GM23248 (cell line): Measurements from ENCODE around the gene RAF1. TPM values are rescaled to one million over a fixed set of nuclear protein-coding genes. Genes with fewer than 3 reads are reported as not detected.

Experiments used
- DNase-seq: peaks from one replicate; pipeline ENCODE4 v3.0.0-alpha.2; 2015
- H2AFZ ChIP-seq: fragments of 200-600 bp; sonication (generic); 2 replicates; pipeline ENCODE4 v1.6.1; 2016; ENCODE audit warnings: antibody characterized with exemption
- H3F3A ChIP-seq: fragments of 200-600 bp; sonication (generic); 2 replicates; pipeline ENCODE4 v1.6.1; 2016; ENCODE audit warnings: mild to moderate bottlenecking, antibody characterized with exemption, mixed run types; ENCODE audit not compliant: insufficient read depth
- H3K27ac ChIP-seq: fragments of 200-600 bp; sonication (generic); 2 replicates; pipeline ENCODE4 v1.5.1; 2016; ENCODE audit warnings: mild to moderate bottlenecking
- H3K27me3 ChIP-seq: fragments of 200-600 bp; sonication (generic); replicated peaks from 2 replicates; pipeline ENCODE4 v1.6.1; 2016; ENCODE audit warnings: mild to moderate bottlenecking; ENCODE audit not compliant: insufficient read depth
- H3K36me3 ChIP-seq: fragments of 200-600 bp; sonication (generic); 2 replicates; pipeline ENCODE4 v1.6.1; 2016; ENCODE audit warnings: low read depth, mild to moderate bottlenecking
- H3K4me1 ChIP-seq: fragments of 200-600 bp; sonication (generic); 2 replicates; pipeline ENCODE4 v1.6.1; 2016; ENCODE audit warnings: mild to moderate bottlenecking; ENCODE audit not compliant: insufficient read depth
- H3K4me2 ChIP-seq: fragments of 200-600 bp; sonication (generic); one replicate; pipeline ENCODE4 v1.6.1; 2016; ENCODE audit warnings: mild to moderate bottlenecking; ENCODE audit not compliant: unreplicated experiment
- H3K4me3 ChIP-seq: fragments of 200-600 bp; sonication (generic); 2 replicates; pipeline ENCODE4 v1.5.1; 2016; ENCODE audit warnings: mild to moderate bottlenecking
- H3K79me2 ChIP-seq: fragments of 200-600 bp; sonication (generic); 2 replicates; pipeline ENCODE4 v1.6.1; 2016; ENCODE audit warnings: mild to moderate bottlenecking; ENCODE audit not compliant: insufficient read depth
- H3K9ac ChIP-seq: fragments of 200-600 bp; sonication (generic); 2 replicates; pipeline ENCODE4 v1.6.1; 2016; ENCODE audit warnings: mild to moderate bottlenecking
- H3K9me2 ChIP-seq: fragments of 200-600 bp; sonication (generic); 2 replicates; pipeline ENCODE4 v1.6.1; 2016; ENCODE audit warnings: mixed run types, mild to moderate bottlenecking, moderate library complexity; ENCODE audit not compliant: insufficient read depth
- H3K9me3 ChIP-seq: fragments of 200-600 bp; sonication (generic); one replicate; pipeline ENCODE4 v1.6.1; 2017; ENCODE audit warnings: low read depth
- H4K20me1 ChIP-seq: fragments of 200-600 bp; sonication (generic); 2 replicates; pipeline ENCODE4 v1.6.0; 2016; ENCODE audit not compliant: insufficient read depth
- EZH2 ChIP-seq: fragments of 200-600 bp; sonication (generic); IDR thresholded peaks from 2 replicates; pipeline ENCODE4 v1.6.1; 2018; ENCODE audit warnings: antibody characterized with exemption, mild to moderate bottlenecking; ENCODE audit not compliant: insufficient read depth, poor library complexity, severe bottlenecking
- EZH2phosphoT487 ChIP-seq: fragments of 200-600 bp; sonication (generic); IDR thresholded peaks from 2 replicates; pipeline ENCODE4 v1.6.1; 2018; ENCODE audit warnings: antibody characterized with exemption, moderate library complexity, mild to moderate bottlenecking, low read depth; ENCODE audit not compliant: insufficient read depth
- WGBS, 2 experiments: methylation state at CpG; one replicate each; pipeline ENCODE4 v1.1.6; 2015 to 2017; ENCODE audit warnings: low lambda C conversion rate in 2 of 2, low coverage in 1 of 2; ENCODE audit errors: missing lambda C conversion rate in 2 of 2; 5-methylcytosine and 5-hydroxymethylcytosine counted together
- in situ Hi-C: fragments of 300-500 bp; cut with MboI; formaldehyde crosslinking; loops from 2 replicates; pipeline ENCODE4 v1.15.0; 2020
- polyA plus RNA-seq: library from polyadenylated mRNA; unstranded; fragments of >200 nt; fragmentation: Nextera tagmentation; extraction: Ambion mirVana; gene quantifications from 2 replicates; pipeline ENCODE4 v1.2.1, GENCODE V29; 2016
- total RNA-seq: library from RNA; depleted of rRNA; stranded (reverse); fragments of >200 nt; shearing (Covaris generic); gene quantifications from 2 replicates; pipeline ENCODE4 v1.2.3, GENCODE V29; 2014

The RAF1 gene
- total and polyA plus RNA-seq, 2 experiments from 2014 or later, result 57.3 to 87.4 TPM

DNA sequence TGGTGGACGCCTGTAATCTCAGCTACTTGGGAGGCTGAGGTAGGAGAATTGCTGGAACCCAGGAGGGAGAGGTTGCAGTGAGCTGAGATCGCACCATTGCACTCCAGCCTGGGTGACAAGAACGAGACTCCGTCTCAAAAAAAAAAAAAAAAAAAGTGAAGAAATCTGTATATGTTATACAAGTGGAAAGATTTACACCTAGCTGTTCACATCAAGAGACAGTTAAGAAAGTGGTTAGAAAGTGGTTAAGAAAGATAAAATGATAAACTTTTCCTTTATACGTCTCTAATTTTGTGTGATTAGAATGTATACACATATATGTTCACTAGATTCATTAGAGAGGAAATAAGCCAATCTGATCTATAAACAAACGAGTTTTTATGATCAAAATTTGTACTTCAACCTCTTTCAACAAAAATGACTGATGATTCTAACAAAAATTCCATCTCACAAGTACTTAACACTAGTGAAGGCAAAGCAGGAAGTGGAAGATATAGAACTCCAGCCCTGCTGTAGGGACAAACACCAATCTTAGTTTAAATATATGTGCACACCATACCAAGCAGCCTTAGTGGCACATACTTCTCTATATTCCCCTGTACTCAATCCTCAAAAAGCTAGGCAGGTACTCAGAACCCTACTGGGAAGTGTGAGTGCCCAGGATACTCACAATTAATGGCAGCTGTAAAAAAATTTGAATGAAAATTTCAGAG lies 51.2 kb downstream of the RAF1 start:
- Histone ChIP-seq H3K9ac (no peak overlapping the region), H4K20me1 (no peaks in the 10 kb centered on the region), H2AFZ (no peak overlapping the region), H3K27ac (no peak overlapping the region), H3K36me3 (peaks cover 40% of the 10 kb centered on the region), H3K4me1 (0 out of 2 replicates have a peak, but pooled peaks cover 7% of the 10 kb centered on the region), H3K9me3 (no peaks in the 10 kb centered on the region), H3K4me3 (no peak overlapping the region), H3K79me2 (peaks cover 97% of the 10 kb centered on the region), H3F3A (0 out of 2 replicates have a peak, but pooled peaks cover 5% of the 10 kb centered on the region), H3K27me3 (no peaks in the 10 kb centered on the region), H3K9me2 (no peaks in the 10 kb centered on the region), H3K4me2 (no peak overlapping the region)
- WGBS, 2 experiments, result 89 to 90% methylated on average over 6 of the region's 6 CpGs
- DNase-seq, result no peak
- in situ Hi-C loops, result no loop called here
- TF ChIP-seq EZH2phosphoT487 (no peak), EZH2 (no peak)

DNA sequence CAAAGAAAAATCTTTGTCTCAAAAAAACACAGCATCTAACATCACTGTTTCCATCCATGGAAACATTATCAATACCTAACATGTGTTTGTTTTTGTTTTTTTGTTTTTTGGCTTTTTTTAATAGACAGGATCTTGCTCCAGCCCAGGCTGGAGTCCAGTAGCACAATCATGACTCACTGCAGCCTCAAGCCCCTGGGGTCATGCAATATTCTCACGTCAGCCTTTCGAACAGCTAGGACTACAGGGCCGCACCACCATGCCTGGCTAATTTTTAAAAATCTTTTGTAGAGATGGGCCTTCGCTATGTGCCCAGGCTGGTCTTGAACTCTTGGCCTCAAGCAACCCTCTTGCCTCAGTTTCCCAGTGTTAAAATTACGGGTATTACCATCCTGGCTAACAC lies 52.8 kb downstream of the RAF1 start:
- Histone ChIP-seq H3K36me3 (peaks cover 42% of the 10 kb centered on the region), H3K9ac (no peak overlapping the region), H3F3A (0 out of 2 replicates have a peak, but pooled peaks cover 5% of the 10 kb centered on the region), H3K4me1 (0 out of 2 replicates have a peak, but pooled peaks cover 7% of the 10 kb centered on the region), H3K4me3 (no peak overlapping the region), H3K27ac (no peak overlapping the region), H3K79me2 (peaks cover 93% of the 10 kb centered on the region), H2AFZ (no peak overlapping the region), H3K9me3 (no peaks in the 10 kb centered on the region), H4K20me1 (no peaks in the 10 kb centered on the region), H3K27me3 (no peaks in the 10 kb centered on the region), H3K4me2 (no peak overlapping the region), H3K9me2 (no peaks in the 10 kb centered on the region)
- in situ Hi-C loops, result no loop called here
- WGBS, 2 experiments, result 79 to 89% methylated on average over 5 of the region's 5 CpGs
- no peak for DNase-seq
- TF ChIP-seq EZH2, result no peak
- TF ChIP-seq EZH2phosphoT487, result no peak

DNA sequence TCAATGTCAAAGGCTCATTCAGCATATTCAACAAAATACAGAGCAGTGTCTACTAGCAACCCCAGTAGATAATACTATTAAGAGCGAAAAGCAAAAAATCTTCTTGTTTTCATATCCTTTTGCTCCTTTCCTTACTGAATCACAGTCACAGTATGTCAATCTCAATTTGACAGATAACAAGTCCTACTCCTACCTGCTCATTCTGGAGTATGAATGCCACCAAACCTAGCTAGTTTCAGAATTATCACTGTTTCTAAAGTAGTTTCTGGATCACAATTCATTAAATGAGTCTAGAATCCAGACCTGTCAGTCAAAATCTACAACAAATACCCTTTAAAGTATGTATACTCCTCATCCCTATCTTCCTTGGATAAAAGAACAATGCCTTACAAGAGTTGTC lies 55.5 kb downstream of the RAF1 start:
- TF ChIP-seq EZH2phosphoT487, result no peak
- no peak for TF ChIP-seq EZH2
- in situ Hi-C loops, result no loop called here
- DNase-seq, result no peak
- Histone ChIP-seq H3K4me3 (no peak overlapping the region), H3K4me2 (no peak overlapping the region), H3K27me3 (no peaks in the 10 kb centered on the region), H3K9me3 (no peaks in the 10 kb centered on the region), H3K9me2 (no peaks in the 10 kb centered on the region), H3K79me2 (peaks cover 93% of the 10 kb centered on the region), H3K9ac (no peak overlapping the region), H3K36me3 (peaks cover 67% of the 10 kb centered on the region), H3K27ac (no peak overlapping the region), H3F3A (0 out of 2 replicates have a peak, but pooled peaks cover 5% of the 10 kb centered on the region), H3K4me1 (0 out of 2 replicates have a peak, but pooled peaks cover 7% of the 10 kb centered on the region), H4K20me1 (no peaks in the 10 kb centered on the region), H2AFZ (no peak overlapping the region)
- WGBS, 2 experiments, result 100% methylated on average over 1 of the region's 1 CpG

DNA sequence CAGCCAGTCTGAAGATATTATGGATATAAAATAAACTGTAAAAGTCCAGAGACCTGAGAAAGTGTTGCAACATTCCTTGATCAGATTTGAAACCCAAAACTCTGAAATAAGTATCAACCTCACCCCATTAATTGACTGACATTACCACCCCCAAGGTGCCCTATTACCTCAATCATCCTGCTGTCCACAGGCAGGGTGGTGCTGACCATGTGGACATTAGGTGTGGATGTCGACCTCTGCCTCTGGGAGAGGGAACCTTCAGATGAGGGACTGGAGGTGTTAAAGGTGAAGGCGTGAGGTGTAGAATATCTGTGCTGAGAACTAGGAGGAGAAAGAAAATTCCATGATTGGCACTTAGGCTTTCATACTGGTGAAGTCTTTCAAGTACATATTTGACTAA lies 59.9 kb downstream of the RAF1 start:
- Histone ChIP-seq H3K9me3 (no peaks in the 10 kb centered on the region), H3K79me2 (peaks cover 78% of the 10 kb centered on the region), H2AFZ (no peak overlapping the region), H3K4me3 (no peak overlapping the region), H3F3A (0 out of 2 replicates have a peak, but pooled peaks cover 7% of the 10 kb centered on the region), H3K27me3 (no peaks in the 10 kb centered on the region), H3K9ac (no peak overlapping the region), H3K9me2 (no peaks in the 10 kb centered on the region), H3K36me3 (peaks cover 88% of the 10 kb centered on the region), H3K27ac (no peak overlapping the region), H3K4me2 (no peak overlapping the region), H4K20me1 (no peaks in the 10 kb centered on the region; the same call in 1 of the 2 replicates), H3K4me1 (0 out of 2 replicates have a peak, but pooled peaks cover 5% of the 10 kb centered on the region)
- DNase-seq, result no peak
- 55 to 57% methylated on average over 2 of the region's 2 CpGs for WGBS, 2 experiments
- TF ChIP-seq EZH2phosphoT487 (no peak), EZH2 (no peak)
- in situ Hi-C loops, result no loop called here
